Keratinocyte (primary cell): ENCODE data around the gene SLC6A7. TPM values are rescaled to one million over a fixed set of nuclear protein-coding genes. Genes with fewer than 3 reads are reported as not detected.

Source experiments
- DNase-seq: peaks from one replicate; pipeline ENCODE4 v3.0.0-alpha.2; 2011; ENCODE audit warnings: low read depth, missing footprints, low spot score
- FAIRE-seq: peaks from 2 replicates; lab custom pipeline; 2011; peaks lifted over from hg19 to GRCh38; lab: Jason Lieb, UNC
- H2AFZ ChIP-seq: 2 replicates; pipeline ENCODE4 v1.6.0; 2012; ENCODE audit warnings: low read length, control low read depth, inconsistent platforms; ENCODE audit not compliant: control insufficient read depth
- H3K27ac ChIP-seq: 2 replicates; pipeline ENCODE4 v1.5.1; 2011; ENCODE audit warnings: low read length; ENCODE audit not compliant: control insufficient read depth, insufficient read depth
- H3K27me3 ChIP-seq: 3 replicates; pipeline ENCODE4 v1.6.0; 2011; ENCODE audit warnings: low read length; ENCODE audit not compliant: control insufficient read depth, insufficient read depth; ENCODE audit errors: extremely low read depth
- H3K36me3 ChIP-seq, 2 experiments: 2 replicates in 1 of 2; 3 replicates in 1 of 2; pipeline ENCODE4 v1.5.1; 2011; ENCODE audit warnings: low read length in 2 of 2, mild to moderate bottlenecking in 1 of 2; ENCODE audit not compliant: control insufficient read depth in 2 of 2, insufficient read depth in 2 of 2; ENCODE audit errors: extremely low read depth in 1 of 2
- H3K4me1 ChIP-seq: 3 replicates; pipeline ENCODE4 v1.5.1; 2011; ENCODE audit warnings: low read length; ENCODE audit not compliant: control insufficient read depth, insufficient read depth; ENCODE audit errors: extremely low read depth
- H3K4me2 ChIP-seq: 3 replicates; pipeline ENCODE4 v1.6.0; 2011; ENCODE audit warnings: low read depth, low read length; ENCODE audit not compliant: control insufficient read depth, insufficient read depth; ENCODE audit errors: extremely low read depth
- H3K4me3 ChIP-seq, 3 experiments: fragments of 200-600 bp in 1 of 3; sonication (generic) in 1 of 3; 2 replicates in 2 of 3; 3 replicates in 1 of 3; pipeline ENCODE4 v1.5.1; 2011 to 2016; ENCODE audit warnings: low read length in 3 of 3, mild to moderate bottlenecking in 3 of 3, control low read depth in 2 of 3, inconsistent platforms in 1 of 3, low read depth in 1 of 3, mixed read lengths in 1 of 3, mixed run types in 1 of 3, moderate library complexity in 1 of 3; ENCODE audit not compliant: control insufficient read depth in 2 of 3, insufficient read depth in 2 of 3; ENCODE audit errors: extremely low read depth in 1 of 3
- H3K79me2 ChIP-seq: 2 replicates; pipeline ENCODE4 v1.6.0; 2012; ENCODE audit warnings: low read length; ENCODE audit not compliant: control insufficient read depth, insufficient read depth
- H3K9ac ChIP-seq: 3 replicates; pipeline ENCODE4 v1.6.0; 2011; ENCODE audit warnings: low read length; ENCODE audit not compliant: control insufficient read depth, insufficient read depth; ENCODE audit errors: extremely low read depth
- H3K9me1 ChIP-seq: 3 replicates; pipeline ENCODE4 v1.6.0; 2011; ENCODE audit warnings: low read length; ENCODE audit not compliant: control insufficient read depth, insufficient read depth; ENCODE audit errors: extremely low read depth
- H3K9me3 ChIP-seq: 2 replicates; pipeline ENCODE4 v1.5.1; 2012; ENCODE audit warnings: low read depth, low read length; ENCODE audit not compliant: control insufficient read depth
- H4K20me1 ChIP-seq: 3 replicates; pipeline ENCODE4 v1.6.0; 2011; ENCODE audit warnings: low read length; ENCODE audit not compliant: control insufficient read depth, insufficient read depth; ENCODE audit errors: extremely low read depth
- CTCF ChIP-seq, 3 experiments: IDR thresholded peaks in 1 of 3; conservative IDR thresholded peaks in 1 of 3; optimal IDR thresholded peaks in 1 of 3; 2 replicates in 2 of 3; 3 replicates in 1 of 3; pipeline versions ENCODE3 to v1.5.1; 2011; ENCODE audit warnings: low read length in 3 of 3, mild to moderate bottlenecking in 3 of 3, moderate library complexity in 2 of 3, control low read depth in 1 of 3, inconsistent platforms in 1 of 3; ENCODE audit not compliant: insufficient read depth in 2 of 3; ENCODE audit errors: extremely low read depth in 1 of 3
- EZH2 ChIP-seq: IDR thresholded peaks from one replicate; pipeline ENCODE4 v1.6.1; 2012; ENCODE audit warnings: inconsistent platforms, mild to moderate bottlenecking, low read length, moderate library complexity
- dilution Hi-C: fragments of 300-500 bp; cut with MboI; formaldehyde crosslinking; loops from one replicate; pipeline ENCODE4 v1.7.0; 2020; ENCODE audit warnings: low sequenced_read_pairs; ENCODE audit not compliant: extremely low pct_ligation_motif_present
- polyA plus RNA-seq, 5 experiments: library from polyadenylated mRNA; depleted of rRNA in 3 of 5; stranded (reverse) in 3 of 5; stranded (forward) in 1 of 5; unstranded in 1 of 5; fragments of >200 nt; gene quantifications; 1 replicate in 1 of 5; 2 replicates in 3 of 5; 3 replicates in 1 of 5; pipeline versions ENCODE4 v1.2.1 to v1.2.3, GENCODE V29; 2011 to 2012; ENCODE audit warnings: missing spikeins in 2 of 5, low read depth in 1 of 5, low replicate concordance in 1 of 5

SLC6A7 gene
- polyA plus RNA-seq, 1 donor (not counting 4 experiments of a cell fraction or from before 2014, with no cell fraction given) = not detected

- Histone ChIP-seq H4K20me1 (no peaks in the 10 kb centered on the region), H3K36me3 (no peaks in the 10 kb centered on the region), H3K79me2 (no peaks in the 10 kb centered on the region), H3K27ac (no peak overlapping the region), H3K4me3 (no peak overlapping the region), H2AFZ (no peak overlapping the region), H3K4me2 (no peak overlapping the region), H3K27me3 (peaks cover 47% of the 10 kb centered on the region), H3K9me1 (no peaks in the 10 kb centered on the region), H3K9me3 (no peaks in the 10 kb centered on the region), H3K9ac (no peak overlapping the region), H3K4me1 (no peaks in the 10 kb centered on the region)
- dilution Hi-C loops = no loop called here
- FAIRE-seq (no peak), DNase-seq (no peak)
- TF ChIP-seq CTCF (optimal IDR thresholded peaks at IDR 0.05 in 1 of 3, IDR thresholded peaks at IDR 0.05 in 1 of 3, conservative IDR thresholded peaks at IDR 0.05 in 1 of 3; ENCODE audit: extremely low read depth in 1 of 3, insufficient read depth in 2 of 3, low read length in 3 of 3) = no peak
- no peak for TF ChIP-seq EZH2
Measured at GRCh38 chr5:150186137-150186536, 3.7 kb upstream of the SLC6A7 start.

GRCh38 chr5:150186897-150187296 lies 3.0 kb upstream of the SLC6A7 start:
- Histone ChIP-seq H3K27me3 (peaks cover 54% of the 10 kb centered on the region), H2AFZ (no peak overlapping the region), H3K27ac (no peak overlapping the region), H3K79me2 (no peaks in the 10 kb centered on the region), H3K36me3 (no peaks in the 10 kb centered on the region), H3K9ac (no peak overlapping the region), H3K4me2 (no peak overlapping the region), H4K20me1 (no peaks in the 10 kb centered on the region), H3K4me1 (no peaks in the 10 kb centered on the region), H3K9me1 (no peaks in the 10 kb centered on the region), H3K4me3 (no peak overlapping the region), H3K9me3 (no peaks in the 10 kb centered on the region)
- FAIRE-seq (no peak), DNase-seq (no peak)
- TF ChIP-seq EZH2 (no peak), CTCF (optimal IDR thresholded peaks at IDR 0.05 in 1 of 3, IDR thresholded peaks at IDR 0.05 in 1 of 3, conservative IDR thresholded peaks at IDR 0.05 in 1 of 3; ENCODE audit: extremely low read depth in 1 of 3, insufficient read depth in 2 of 3, low read length in 3 of 3) (no peak)
- dilution Hi-C loops = no loop called here
